PC-3 (cell line): ENCODE measurements around the gene RNF149.

ENCODE experiments used
- EZH2 ChIP-seq: fragments of 300-600 bp; sonication (generic); IDR thresholded peaks from one replicate; pipeline ENCODE4 v1.6.1; 2017; ENCODE audit warnings: antibody characterized with exemption, mild to moderate bottlenecking, low read length; ENCODE audit not compliant: unreplicated experiment
- TF ChIP-seq, protein P1 (sequence below): fragments of 300-600 bp; sonication (generic); conservative IDR thresholded peaks from 2 replicates; pipeline ENCODE4 v1.5.1; 2017; ENCODE audit warnings: antibody characterized with exemption, low read depth, mild to moderate bottlenecking, low read length

DNA sequence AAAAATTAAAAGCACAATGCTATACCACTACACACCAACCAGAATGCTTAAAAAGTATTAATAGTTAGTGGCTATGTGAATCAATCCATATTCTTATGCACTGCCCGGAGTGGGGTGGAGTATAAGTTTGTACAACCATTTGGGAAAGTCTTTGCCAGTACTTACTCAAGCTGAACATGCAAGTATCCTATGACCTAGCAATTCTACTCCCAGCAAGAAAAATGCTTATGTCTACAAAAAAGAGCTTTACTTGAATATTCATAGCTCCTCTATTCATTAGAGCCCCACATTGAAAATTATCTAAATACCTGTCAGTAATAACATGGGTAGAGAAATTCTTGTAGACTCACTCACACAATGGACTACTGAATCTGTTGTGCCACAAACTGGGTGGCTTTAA, 77.3 kb downstream of the RNF149 start:
- no peak for TF ChIP-seq EZH2
- TF ChIP-seq, protein P1, sequence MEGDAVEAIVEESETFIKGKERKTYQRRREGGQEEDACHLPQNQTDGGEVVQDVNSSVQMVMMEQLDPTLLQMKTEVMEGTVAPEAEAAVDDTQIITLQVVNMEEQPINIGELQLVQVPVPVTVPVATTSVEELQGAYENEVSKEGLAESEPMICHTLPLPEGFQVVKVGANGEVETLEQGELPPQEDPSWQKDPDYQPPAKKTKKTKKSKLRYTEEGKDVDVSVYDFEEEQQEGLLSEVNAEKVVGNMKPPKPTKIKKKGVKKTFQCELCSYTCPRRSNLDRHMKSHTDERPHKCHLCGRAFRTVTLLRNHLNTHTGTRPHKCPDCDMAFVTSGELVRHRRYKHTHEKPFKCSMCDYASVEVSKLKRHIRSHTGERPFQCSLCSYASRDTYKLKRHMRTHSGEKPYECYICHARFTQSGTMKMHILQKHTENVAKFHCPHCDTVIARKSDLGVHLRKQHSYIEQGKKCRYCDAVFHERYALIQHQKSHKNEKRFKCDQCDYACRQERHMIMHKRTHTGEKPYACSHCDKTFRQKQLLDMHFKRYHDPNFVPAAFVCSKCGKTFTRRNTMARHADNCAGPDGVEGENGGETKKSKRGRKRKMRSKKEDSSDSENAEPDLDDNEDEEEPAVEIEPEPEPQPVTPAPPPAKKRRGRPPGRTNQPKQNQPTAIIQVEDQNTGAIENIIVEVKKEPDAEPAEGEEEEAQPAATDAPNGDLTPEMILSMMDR, result no peak
